Aorta (tissue), 5 donors: ENCODE measurements around the gene BTRC. TPM values are rescaled to one million over a fixed set of nuclear protein-coding genes. Genes with fewer than 3 reads are reported as not detected.

Source experiments
- ATAC-seq: fragments of 200-7000 bp; cut with Tn5 transposase; one replicate; pipeline ENCODE4 v1.9.1; 2022; ENCODE audit warnings: moderate library complexity; ENCODE audit not compliant: low FRiP score
- DNase-seq, 2 donors: peaks; one replicate each; pipeline ENCODE4 v3.0.0-alpha.2; 2020
- H3K27ac ChIP-seq, 2 donors: one replicate each; pipeline ENCODE4 v1.5.1; 2013; ENCODE audit warnings: low read length in 2 of 2, mild to moderate bottlenecking in 2 of 2, moderate library complexity in 2 of 2, control low read depth in 1 of 2, inconsistent platforms in 1 of 2, low read depth in 1 of 2
- H3K27me3 ChIP-seq, 2 donors: one replicate each; pipeline ENCODE4 v1.6.1; 2013; ENCODE audit warnings: control low read depth in 1 of 2, low read length in 1 of 2, mild to moderate bottlenecking in 1 of 2, moderate library complexity in 1 of 2; ENCODE audit not compliant: insufficient read depth in 2 of 2, control insufficient read depth in 1 of 2
- H3K36me3 ChIP-seq, 2 donors: one replicate each; pipeline ENCODE4 v1.6.1; 2013; ENCODE audit warnings: control low read depth in 1 of 2, low read length in 1 of 2, mild to moderate bottlenecking in 1 of 2; ENCODE audit not compliant: insufficient read depth in 2 of 2, control insufficient read depth in 1 of 2
- H3K4me1 ChIP-seq, 2 donors: one replicate each; pipeline ENCODE4 v1.6.1; 2013; ENCODE audit warnings: low read length in 2 of 2, control low read depth in 1 of 2, mild to moderate bottlenecking in 1 of 2, moderate library complexity in 1 of 2; ENCODE audit not compliant: insufficient read depth in 2 of 2, control insufficient read depth in 1 of 2
- H3K4me3 ChIP-seq, 2 donors: one replicate each; pipeline ENCODE4 v1.5.1; 2013; ENCODE audit warnings: low read length in 2 of 2, control low read depth in 1 of 2, mild to moderate bottlenecking in 1 of 2
- H3K9me3 ChIP-seq: one replicate; pipeline ENCODE4 v1.6.1; 2013; ENCODE audit warnings: mild to moderate bottlenecking, low read length; ENCODE audit not compliant: control insufficient read depth
- WGBS, 2 donors: extraction: QIAGEN DNeasy Blood & Tissue Kit; methylation state at CpG; one replicate each; pipeline ENCODE4 v1.1.7; 2013; 5-methylcytosine and 5-hydroxymethylcytosine counted together
- intact Hi-C, 2 donors: fragments of 100-400 bp; cut with DNase I; formaldehyde crosslinking; loops; one replicate each; pipeline versions ENCODE4 v1.14.2 to v1.15.0; 2022
- polyA plus RNA-seq, 2 donors: library from polyadenylated mRNA; stranded (reverse); fragments of 200-250 nt; gene quantifications; one replicate each; pipeline ENCODE4 v1.2.3, GENCODE V29; 2013
- total RNA-seq, 2 donors: library from RNA; stranded (reverse); fragmentation: NEBNext Ultra II Directional; extraction: Animal tissue kit (Norgen Biotek cat#: 25700); gene quantifications; one replicate each; pipeline ENCODE4 v1.2.1, GENCODE V29; 2021
- donor health status: healthy with polysubstance abuse.
- donor health status: Bipolar disorder and iron deficiency.
- donor health status: DM: no; HTN: no; CAD: no.
- donor health status: DM: no; HTN: no; CAD: no.
- donor health status: DM: yes; HTN: yes; CAD: no.

BTRC gene
- total and polyA plus RNA-seq, 4 donors = 4.4 to 21.0 (median 10.8) TPM

DNA sequence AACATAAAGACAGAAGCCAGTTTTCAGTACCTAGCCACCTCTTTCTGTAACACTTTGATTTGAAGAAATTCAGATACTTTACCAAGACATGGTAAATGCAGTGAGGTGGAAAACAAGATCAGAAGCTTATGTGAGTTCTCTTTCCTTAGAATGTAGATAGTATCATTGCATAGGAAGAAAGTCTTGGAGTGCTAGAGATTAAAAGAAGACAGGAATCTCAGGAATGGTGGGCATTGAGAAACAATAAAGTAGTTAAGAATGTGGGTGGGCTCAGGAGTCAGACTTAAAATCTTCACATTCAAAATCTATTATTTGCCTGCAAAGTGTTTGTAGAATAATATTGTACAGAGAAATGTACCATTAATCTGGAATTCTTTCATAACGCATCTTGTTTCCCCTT, 175.2 kb downstream of the BTRC start:
- Histone ChIP-seq H3K4me3 (no peak overlapping the region), H3K9me3 (no peaks in the 10 kb centered on the region), H3K27ac (no peak overlapping the region), H3K4me1 (no peaks in the 10 kb centered on the region), H3K36me3 (peaks cover 5% of the 10 kb centered on the region in 2 donors), H3K27me3 (no peaks in the 10 kb centered on the region)
- WGBS, 2 donors = 88 to 89% methylated on average over 1 of the region's 1 CpG
- intact Hi-C loops = no loop called here
- DNase-seq = no peak
- no peak for ATAC-seq

DNA sequence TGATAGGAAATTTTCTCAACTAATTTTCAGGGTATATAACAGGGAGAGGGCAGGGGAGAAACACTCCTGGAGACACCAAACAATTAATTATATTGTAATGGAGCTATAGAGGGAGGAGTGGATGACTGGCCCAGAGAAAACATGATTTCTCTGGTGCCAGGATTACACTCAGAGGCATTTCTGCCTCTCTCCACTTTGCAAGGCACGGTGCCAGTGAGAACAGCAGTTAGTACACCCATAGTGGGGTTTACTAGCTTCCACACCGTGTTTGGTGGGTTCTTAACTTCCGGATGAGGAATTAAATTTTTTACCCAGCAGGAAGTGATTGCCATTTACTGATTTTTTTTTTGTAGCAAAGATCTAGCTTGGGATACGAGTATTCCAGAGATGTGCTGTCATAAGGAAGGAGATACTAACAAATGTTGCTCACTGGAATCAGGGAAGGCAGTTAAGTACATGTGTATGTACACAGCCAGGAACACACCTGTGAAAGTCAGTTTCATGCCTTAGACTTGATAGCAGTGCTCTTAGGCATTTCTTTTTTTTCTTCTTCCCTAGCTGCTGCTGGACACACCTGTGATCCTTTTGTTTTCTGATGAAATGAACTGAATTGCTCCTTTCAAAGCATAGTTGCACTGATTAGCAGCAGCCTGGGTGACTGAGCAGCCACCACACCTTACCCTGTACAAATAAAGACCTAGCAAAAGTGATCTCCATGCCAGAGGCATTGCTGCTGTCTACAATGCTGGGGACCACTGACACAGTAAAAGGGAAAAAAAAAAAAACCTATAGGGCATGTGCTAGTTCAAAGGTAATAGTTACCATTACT, 176.0 kb downstream of the BTRC start:
- intact Hi-C loops = no loop called here
- H3K27me3 ChIP-seq = no peaks in the 10 kb centered on the region
- H3K9me3 ChIP-seq = no peaks in the 10 kb centered on the region
- 79 to 81% methylated on average over 4 of the region's 4 CpGs for WGBS, 2 donors
- peaks cover 5% of the 10 kb centered on the region in 2 donors for H3K36me3 ChIP-seq
- ATAC-seq (no peak), DNase-seq (no peak)
- no peaks in the 10 kb centered on the region for H3K4me1 ChIP-seq
- no peak overlapping the region for H3K27ac ChIP-seq
- no peak overlapping the region for H3K4me3 ChIP-seq

DNA sequence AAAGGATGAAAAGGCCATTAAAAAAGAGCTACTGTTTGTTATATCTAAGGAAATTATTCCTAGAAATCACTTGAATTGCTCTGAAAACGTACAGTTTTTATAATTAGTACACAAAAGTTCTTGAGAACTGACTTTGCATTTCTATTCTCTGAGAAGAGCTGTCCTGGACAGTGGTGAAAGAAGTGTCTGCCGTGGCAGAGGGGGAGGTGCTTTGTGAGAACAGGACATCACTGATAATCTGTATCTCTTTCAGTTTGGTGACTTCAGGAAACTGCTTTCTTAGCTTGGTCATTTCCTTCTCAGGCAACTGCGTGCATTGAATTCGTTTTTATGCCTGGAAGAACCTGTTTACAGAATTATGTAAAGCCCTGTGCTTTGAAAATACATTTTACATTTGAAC, 182.0 kb downstream of the BTRC start:
- DNase-seq (no peak), ATAC-seq (no peak)
- no peaks in the 10 kb centered on the region for H3K9me3 ChIP-seq
- intact Hi-C loops = no loop called here
- no peak overlapping the region for H3K4me3 ChIP-seq
- 78 to 83% methylated on average over 4 of the region's 4 CpGs for WGBS, 2 donors
- H3K27me3 ChIP-seq = no peaks in the 10 kb centered on the region
- no peaks in the 10 kb centered on the region for H3K4me1 ChIP-seq
- no peak overlapping the region for H3K27ac ChIP-seq
- peaks cover 4 to 12% of the 10 kb centered on the region in 2 donors for H3K36me3 ChIP-seq

DNA sequence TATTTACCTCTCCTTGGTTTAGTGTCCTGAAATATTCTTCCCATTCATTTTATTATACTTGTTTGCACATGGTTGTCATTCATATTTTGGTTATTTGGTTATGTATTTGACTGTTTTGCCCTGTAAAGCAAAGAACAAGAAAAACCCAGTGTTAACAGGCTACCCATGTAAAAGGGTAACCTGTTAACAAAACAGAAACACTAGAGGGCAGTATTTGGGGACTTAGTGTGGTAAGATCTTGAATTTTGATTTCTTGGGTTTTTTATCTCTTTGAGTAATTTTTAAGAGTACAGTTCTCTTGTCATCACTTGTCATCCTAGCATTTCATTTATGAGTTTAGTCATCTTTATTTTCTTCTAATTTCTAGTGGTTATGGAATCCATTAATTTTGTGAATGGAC, 182.8 kb downstream of the BTRC start:
- Histone ChIP-seq H3K4me1 (no peaks in the 10 kb centered on the region), H3K4me3 (no peak overlapping the region), H3K36me3 (peaks cover 4 to 12% of the 10 kb centered on the region in 2 donors), H3K27me3 (no peaks in the 10 kb centered on the region), H3K27ac (no peak overlapping the region), H3K9me3 (no peaks in the 10 kb centered on the region)
- DNase-seq (no peak), ATAC-seq (no peak)
- intact Hi-C loops = no loop called here

DNA sequence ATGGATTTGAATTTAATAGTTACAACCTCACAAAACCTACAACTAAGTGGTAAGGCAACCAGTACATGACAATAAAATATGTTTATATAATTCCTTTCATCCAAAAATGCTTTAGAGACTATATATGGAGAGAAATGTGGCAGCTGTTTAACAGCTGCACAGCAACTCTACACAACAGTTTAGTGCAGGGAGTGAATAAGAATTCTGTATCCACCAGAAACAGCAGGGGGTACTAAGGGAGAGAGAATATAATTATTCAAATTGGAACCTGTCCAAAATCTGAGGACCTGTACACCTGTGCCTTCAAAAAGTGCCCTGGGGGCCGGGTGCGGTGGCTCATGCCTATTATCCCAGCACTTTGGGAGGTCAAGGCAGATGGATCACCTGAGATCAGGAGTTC, 184.5 kb downstream of the BTRC start:
- Histone ChIP-seq H3K4me1 (no peaks in the 10 kb centered on the region), H3K36me3 (peaks cover 0 to 6% of the 10 kb centered on the region in 2 donors), H3K27me3 (no peaks in the 10 kb centered on the region), H3K4me3 (no peak overlapping the region), H3K9me3 (no peaks in the 10 kb centered on the region), H3K27ac (no peak overlapping the region)
- 93 to 95% methylated on average over 2 of the region's 2 CpGs for WGBS, 2 donors
- DNase-seq (no peak), ATAC-seq (no peak)
- intact Hi-C loops = no loop called here

DNA sequence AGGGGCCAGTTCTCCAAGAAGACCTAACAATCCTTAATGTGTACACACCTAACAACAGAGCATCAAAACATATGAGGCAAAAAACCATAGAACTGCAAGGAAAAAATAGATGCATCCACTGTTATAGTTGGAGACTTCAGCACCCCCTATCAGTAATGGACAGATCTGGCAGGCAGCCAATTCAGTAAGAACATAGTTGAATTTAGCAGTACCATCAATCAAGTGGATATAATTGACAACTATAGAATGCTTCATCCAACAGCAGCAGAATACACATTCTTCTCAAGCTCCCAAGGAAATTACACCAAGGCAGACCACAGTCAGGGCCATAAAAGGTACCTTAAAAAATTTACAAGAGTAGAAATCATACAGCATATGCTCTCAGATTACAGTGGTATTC, 191.9 kb downstream of the BTRC start:
- Histone ChIP-seq H3K9me3 (no peaks in the 10 kb centered on the region), H3K36me3 (no peaks in the 10 kb centered on the region), H3K27ac (no peak overlapping the region), H3K4me1 (no peaks in the 10 kb centered on the region), H3K4me3 (no peak overlapping the region), H3K27me3 (no peaks in the 10 kb centered on the region)
- no peak for ATAC-seq
- intact Hi-C loops = no loop called here
- DNase-seq = no peak

DNA sequence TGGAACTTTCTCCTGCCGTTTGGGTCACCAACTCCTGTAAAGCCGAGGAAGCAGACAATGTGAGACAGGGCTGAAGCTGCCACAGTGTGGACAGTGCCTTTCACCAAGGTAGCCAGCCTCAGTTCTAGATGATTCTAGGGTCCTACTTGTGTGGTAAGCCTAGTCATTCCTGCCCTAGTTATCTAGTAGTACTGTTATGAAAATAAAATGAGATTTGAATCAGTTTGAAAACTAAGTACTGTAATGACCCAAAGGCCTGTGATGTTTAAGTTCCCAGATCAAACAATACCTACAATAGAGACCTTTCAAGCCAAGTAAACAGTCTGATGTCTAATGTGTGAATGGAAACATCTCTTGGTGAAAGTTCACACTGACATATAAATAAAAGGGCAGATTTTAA, 197.0 kb downstream of the BTRC start:
- Histone ChIP-seq H3K36me3 (peaks cover 1 to 8% of the 10 kb centered on the region in 2 donors), H3K27me3 (no peaks in the 10 kb centered on the region), H3K4me1 (no peaks in the 10 kb centered on the region), H3K27ac (no peak overlapping the region), H3K9me3 (no peaks in the 10 kb centered on the region), H3K4me3 (no peak overlapping the region)
- intact Hi-C loops = no loop called here
- no peak for ATAC-seq
- 94% methylated on average over 2 of the region's 2 CpGs for WGBS, 2 donors
- DNase-seq = no peak

DNA sequence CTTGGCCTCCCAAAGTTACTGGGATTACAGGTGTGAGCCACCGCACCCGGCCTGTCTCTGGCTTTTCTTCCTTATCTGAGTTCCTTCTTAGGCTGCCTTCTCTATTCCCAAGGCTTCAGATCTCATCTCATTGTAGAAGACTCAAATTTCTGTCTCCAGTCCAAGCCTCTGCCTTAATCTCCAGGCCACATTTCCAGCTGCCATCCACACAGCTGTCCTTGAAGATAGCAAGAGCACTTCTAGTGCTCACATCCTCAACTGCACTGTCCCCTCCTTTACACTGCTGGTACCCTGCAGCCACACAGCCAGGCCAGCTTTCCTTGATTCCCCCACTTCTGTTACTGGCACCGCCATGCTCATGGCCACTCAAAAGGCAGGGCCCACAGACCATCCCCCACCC, 198.5 kb downstream of the BTRC start:
- DNase-seq (no peak), ATAC-seq (no peak)
- Histone ChIP-seq H3K27ac (no peak overlapping the region), H3K27me3 (no peaks in the 10 kb centered on the region), H3K9me3 (no peaks in the 10 kb centered on the region), H3K4me3 (no peak overlapping the region), H3K4me1 (no peaks in the 10 kb centered on the region), H3K36me3 (peaks cover 1 to 8% of the 10 kb centered on the region in 2 donors)
- 97% methylated on average over 3 of the region's 3 CpGs for WGBS, 2 donors
- intact Hi-C loops = no loop called here

DNA sequence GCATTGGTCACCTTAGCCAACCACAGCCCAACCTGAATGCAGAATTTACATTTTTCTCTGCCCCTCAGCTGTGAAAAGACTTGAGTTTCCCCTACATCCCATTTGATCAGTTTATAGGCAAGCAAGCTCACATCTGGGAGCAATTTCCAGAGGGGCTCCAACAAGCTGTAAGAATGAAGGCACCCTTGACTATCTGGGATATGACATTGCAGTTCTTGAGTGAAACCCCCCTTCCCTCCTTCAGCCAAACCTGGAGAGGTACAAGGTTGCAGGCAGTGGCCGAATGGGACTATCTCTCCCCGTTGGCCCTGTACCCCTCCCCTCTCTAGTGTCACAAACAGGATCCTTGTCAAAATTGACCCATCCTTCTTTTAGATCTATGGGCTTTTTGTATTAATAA, 203.6 kb downstream of the BTRC start:
- ATAC-seq = no peak

More for the DNA sequence above, 203.6 kb downstream of the BTRC start:
- H3K4me1 ChIP-seq = no peaks in the 10 kb centered on the region
- intact Hi-C loops = no loop called here
- no peak overlapping the region for H3K4me3 ChIP-seq
- 83 to 85% methylated on average over 2 of the region's 2 CpGs for WGBS, 2 donors
- H3K36me3 ChIP-seq = peaks cover 1 to 8% of the 10 kb centered on the region in 2 donors
- H3K27ac ChIP-seq = no peak overlapping the region
- H3K9me3 ChIP-seq = no peaks in the 10 kb centered on the region
- H3K27me3 ChIP-seq = no peaks in the 10 kb centered on the region
- DNase-seq = no peak
